Kidney (tissue), 14 donors: ENCODE data around the gene RCAN2. TPM values are rescaled to one million over a fixed set of nuclear protein-coding genes. Genes with fewer than 3 reads are reported as not detected.

ENCODE experiments used
- DNase-seq, 5 donors: peaks; one replicate each; pipeline ENCODE4 v3.0.0-alpha.2; 2013 to 2020
- FAIRE-seq: peaks from 2 replicates; lab custom pipeline; 2012; peaks lifted over from hg19 to GRCh38; lab: Jason Lieb, UNC
- H3K27ac ChIP-seq, 2 donors: one replicate each; pipeline ENCODE4 v1.7.0; 2013; ENCODE audit warnings: low read depth in 2 of 2, low read length in 2 of 2, inconsistent platforms in 1 of 2
- H3K27me3 ChIP-seq: one replicate; pipeline ENCODE4 v1.7.1; 2013; ENCODE audit warnings: low read length, inconsistent platforms; ENCODE audit not compliant: control insufficient read depth, insufficient read depth
- H3K36me3 ChIP-seq, 3 donors: one replicate each; pipeline versions ENCODE4 v1.7.0 to v1.7.1; 2013; ENCODE audit warnings: low read length in 3 of 3, control low read depth in 1 of 3, inconsistent platforms in 1 of 3; ENCODE audit not compliant: insufficient read depth in 3 of 3, control insufficient read depth in 2 of 3
- H3K4me1 ChIP-seq, 3 donors: one replicate each; pipeline versions ENCODE4 v1.7.0 to v1.7.1; 2013; ENCODE audit warnings: low read length in 3 of 3, inconsistent platforms in 1 of 3, low read depth in 1 of 3; ENCODE audit not compliant: control insufficient read depth in 2 of 3, insufficient read depth in 2 of 3
- H3K4me3 ChIP-seq, 3 donors: one replicate each; pipeline versions ENCODE4 v1.7.0 to v1.8.1; 2013; ENCODE audit warnings: low read length in 3 of 3, control low read depth in 1 of 3, inconsistent platforms in 1 of 3
- H3K9ac ChIP-seq, 3 donors: one replicate each; pipeline versions ENCODE4 v1.7.0 to v1.7.1; 2013; ENCODE audit warnings: low read length in 3 of 3, control low read depth in 1 of 3, inconsistent platforms in 1 of 3
- H3K9me3 ChIP-seq, 3 donors: one replicate each; pipeline versions ENCODE4 v1.7.0 to v1.7.1; 2013; ENCODE audit warnings: low read length in 3 of 3, control low read depth in 1 of 3, inconsistent platforms in 1 of 3; ENCODE audit not compliant: control insufficient read depth in 2 of 3, insufficient read depth in 1 of 3
- intact Hi-C: fragments of 100-400 bp; cut with DNase I; formaldehyde crosslinking; loops from one replicate; pipeline ENCODE4 v1.11.1; 2022
- polyA plus RNA-seq: library from polyadenylated mRNA; stranded (reverse); fragments of 350-450 nt; fragmentation: Illumina TruSeq; extraction: RNeasy Lipid Tissue Mini Kit (QIAGEN cat#74804); gene quantifications from one replicate; pipeline ENCODE4 v1.2.3, GENCODE V29; 2014; ENCODE audit warnings: low read depth, low replicate concordance; ENCODE audit not compliant: insufficient read depth
- total RNA-seq: library from RNA; stranded (reverse); fragmentation: NEBNext Ultra II Directional; extraction: Animal tissue kit (Norgen Biotek cat#: 25700); gene quantifications from one replicate; pipeline ENCODE4 v1.2.1, GENCODE V29; 2021
- TF ChIP-seq, protein P1 (sequence below): IDR thresholded peaks from 3 replicates; pipeline ENCODE4 v1.5.1; 2012; ENCODE audit warnings: mild to moderate bottlenecking, moderate library complexity, borderline replicate concordance; ENCODE audit not compliant: insufficient read depth; ENCODE audit errors: extremely low read depth
- donor health status: control.
- donor health status: control.
- donor health status: control.
- donor health status: control.
- donor health status: control.
- donor health status: DM: yes; HTN: yes; CAD: no.
- donor health status: Normal renal cell carcinoma (clear cell type).

The RCAN2 gene
- total and polyA plus RNA-seq, 2 donors from 2014 or later, result 25.7 to 37.4 TPM

GRCh38 chr6:46220352-46221221 lies 270.7 kb downstream of the RCAN2 start:
- no peaks in the 10 kb centered on the region for H3K36me3 ChIP-seq
- no peaks in the 10 kb centered on the region for H3K4me1 ChIP-seq
- H3K4me3 ChIP-seq, result no peak overlapping the region
- no peak overlapping the region for H3K27ac ChIP-seq
- DNase-seq, result peak in 1 of 5 donors; percentile 12
- TF ChIP-seq, protein P1, sequence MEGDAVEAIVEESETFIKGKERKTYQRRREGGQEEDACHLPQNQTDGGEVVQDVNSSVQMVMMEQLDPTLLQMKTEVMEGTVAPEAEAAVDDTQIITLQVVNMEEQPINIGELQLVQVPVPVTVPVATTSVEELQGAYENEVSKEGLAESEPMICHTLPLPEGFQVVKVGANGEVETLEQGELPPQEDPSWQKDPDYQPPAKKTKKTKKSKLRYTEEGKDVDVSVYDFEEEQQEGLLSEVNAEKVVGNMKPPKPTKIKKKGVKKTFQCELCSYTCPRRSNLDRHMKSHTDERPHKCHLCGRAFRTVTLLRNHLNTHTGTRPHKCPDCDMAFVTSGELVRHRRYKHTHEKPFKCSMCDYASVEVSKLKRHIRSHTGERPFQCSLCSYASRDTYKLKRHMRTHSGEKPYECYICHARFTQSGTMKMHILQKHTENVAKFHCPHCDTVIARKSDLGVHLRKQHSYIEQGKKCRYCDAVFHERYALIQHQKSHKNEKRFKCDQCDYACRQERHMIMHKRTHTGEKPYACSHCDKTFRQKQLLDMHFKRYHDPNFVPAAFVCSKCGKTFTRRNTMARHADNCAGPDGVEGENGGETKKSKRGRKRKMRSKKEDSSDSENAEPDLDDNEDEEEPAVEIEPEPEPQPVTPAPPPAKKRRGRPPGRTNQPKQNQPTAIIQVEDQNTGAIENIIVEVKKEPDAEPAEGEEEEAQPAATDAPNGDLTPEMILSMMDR, result no peak
- no peak for FAIRE-seq
- intact Hi-C loops, result no loop called here
- H3K9me3 ChIP-seq, result no peaks in the 10 kb centered on the region
- no peaks in the 10 kb centered on the region for H3K27me3 ChIP-seq
- H3K9ac ChIP-seq, result no peak overlapping the region

- FAIRE-seq, result no peak
- TF ChIP-seq, protein P1, result no peak
- Histone ChIP-seq H3K27me3 (no peaks in the 10 kb centered on the region), H3K9ac (no peak overlapping the region), H3K36me3 (no peaks in the 10 kb centered on the region), H3K27ac (no peak overlapping the region), H3K4me3 (no peak overlapping the region), H3K9me3 (no peaks in the 10 kb centered on the region), H3K4me1 (no peaks in the 10 kb centered on the region)
- intact Hi-C loops, result no loop called here
- DNase-seq, result no peak
Observed at GRCh38 chr6:46219661-46220060, 271.6 kb downstream of the RCAN2 start.

- TF ChIP-seq, protein P1, result no peak
- intact Hi-C loops, result no loop called here
- H3K4me1 ChIP-seq, result no peaks in the 10 kb centered on the region
- no peaks in the 10 kb centered on the region for H3K9me3 ChIP-seq
- peak overlapping the region in 1 of 2 donors; percentile 20 for H3K27ac ChIP-seq
- no peak overlapping the region for H3K4me3 ChIP-seq
- no peaks in the 10 kb centered on the region for H3K36me3 ChIP-seq
- H3K27me3 ChIP-seq, result no peaks in the 10 kb centered on the region
- FAIRE-seq (no peak), DNase-seq (no peak)
- no peak overlapping the region for H3K9ac ChIP-seq
Observed at GRCh38 chr6:46218457-46218856, 272.8 kb downstream of the RCAN2 start.
